Keratinocyte (primary cell): Measurements from ENCODE around the gene DPCD. TPM values are rescaled to one million over a fixed set of nuclear protein-coding genes. Genes with fewer than 3 reads are reported as not detected.

Experiments used
- DNase-seq: peaks from one replicate; pipeline ENCODE4 v3.0.0-alpha.2; 2011; ENCODE audit warnings: low read depth, missing footprints, low spot score
- FAIRE-seq: peaks from 2 replicates; lab custom pipeline; 2011; peaks lifted over from hg19 to GRCh38; lab: Jason Lieb, UNC
- H2AFZ ChIP-seq: 2 replicates; pipeline ENCODE4 v1.6.0; 2012; ENCODE audit warnings: low read length, control low read depth, inconsistent platforms; ENCODE audit not compliant: control insufficient read depth
- H3K27ac ChIP-seq: 2 replicates; pipeline ENCODE4 v1.5.1; 2011; ENCODE audit warnings: low read length; ENCODE audit not compliant: control insufficient read depth, insufficient read depth
- H3K27me3 ChIP-seq: 3 replicates; pipeline ENCODE4 v1.6.0; 2011; ENCODE audit warnings: low read length; ENCODE audit not compliant: control insufficient read depth, insufficient read depth; ENCODE audit errors: extremely low read depth
- H3K36me3 ChIP-seq, 2 experiments: 2 replicates in 1 of 2; 3 replicates in 1 of 2; pipeline ENCODE4 v1.5.1; 2011; ENCODE audit warnings: low read length in 2 of 2, mild to moderate bottlenecking in 1 of 2; ENCODE audit not compliant: control insufficient read depth in 2 of 2, insufficient read depth in 2 of 2; ENCODE audit errors: extremely low read depth in 1 of 2
- H3K4me1 ChIP-seq: 3 replicates; pipeline ENCODE4 v1.5.1; 2011; ENCODE audit warnings: low read length; ENCODE audit not compliant: control insufficient read depth, insufficient read depth; ENCODE audit errors: extremely low read depth
- H3K4me2 ChIP-seq: 3 replicates; pipeline ENCODE4 v1.6.0; 2011; ENCODE audit warnings: low read depth, low read length; ENCODE audit not compliant: control insufficient read depth, insufficient read depth; ENCODE audit errors: extremely low read depth
- H3K4me3 ChIP-seq, 3 experiments: fragments of 200-600 bp in 1 of 3; sonication (generic) in 1 of 3; 2 replicates in 2 of 3; 3 replicates in 1 of 3; pipeline ENCODE4 v1.5.1; 2011 to 2016; ENCODE audit warnings: low read length in 3 of 3, mild to moderate bottlenecking in 3 of 3, control low read depth in 2 of 3, inconsistent platforms in 1 of 3, low read depth in 1 of 3, mixed read lengths in 1 of 3, mixed run types in 1 of 3, moderate library complexity in 1 of 3; ENCODE audit not compliant: control insufficient read depth in 2 of 3, insufficient read depth in 2 of 3; ENCODE audit errors: extremely low read depth in 1 of 3
- H3K79me2 ChIP-seq: 2 replicates; pipeline ENCODE4 v1.6.0; 2012; ENCODE audit warnings: low read length; ENCODE audit not compliant: control insufficient read depth, insufficient read depth
- H3K9ac ChIP-seq: 3 replicates; pipeline ENCODE4 v1.6.0; 2011; ENCODE audit warnings: low read length; ENCODE audit not compliant: control insufficient read depth, insufficient read depth; ENCODE audit errors: extremely low read depth
- H3K9me1 ChIP-seq: 3 replicates; pipeline ENCODE4 v1.6.0; 2011; ENCODE audit warnings: low read length; ENCODE audit not compliant: control insufficient read depth, insufficient read depth; ENCODE audit errors: extremely low read depth
- H3K9me3 ChIP-seq: 2 replicates; pipeline ENCODE4 v1.5.1; 2012; ENCODE audit warnings: low read depth, low read length; ENCODE audit not compliant: control insufficient read depth
- H4K20me1 ChIP-seq: 3 replicates; pipeline ENCODE4 v1.6.0; 2011; ENCODE audit warnings: low read length; ENCODE audit not compliant: control insufficient read depth, insufficient read depth; ENCODE audit errors: extremely low read depth
- EZH2 ChIP-seq: IDR thresholded peaks from one replicate; pipeline ENCODE4 v1.6.1; 2012; ENCODE audit warnings: inconsistent platforms, mild to moderate bottlenecking, low read length, moderate library complexity
- dilution Hi-C: fragments of 300-500 bp; cut with MboI; formaldehyde crosslinking; loops from one replicate; pipeline ENCODE4 v1.7.0; 2020; ENCODE audit warnings: low sequenced_read_pairs; ENCODE audit not compliant: extremely low pct_ligation_motif_present
- polyA plus RNA-seq, 5 experiments: library from polyadenylated mRNA; depleted of rRNA in 3 of 5; stranded (reverse) in 3 of 5; stranded (forward) in 1 of 5; unstranded in 1 of 5; fragments of >200 nt; gene quantifications; 1 replicate in 1 of 5; 2 replicates in 3 of 5; 3 replicates in 1 of 5; pipeline versions ENCODE4 v1.2.1 to v1.2.3, GENCODE V29; 2011 to 2012; ENCODE audit warnings: missing spikeins in 2 of 5, low read depth in 1 of 5, low replicate concordance in 1 of 5
- TF ChIP-seq, protein P1 (sequence below), 3 experiments: IDR thresholded peaks in 1 of 3; conservative IDR thresholded peaks in 1 of 3; optimal IDR thresholded peaks in 1 of 3; 2 replicates in 2 of 3; 3 replicates in 1 of 3; pipeline versions ENCODE3 to v1.5.1; 2011; ENCODE audit warnings: low read length in 3 of 3, mild to moderate bottlenecking in 3 of 3, moderate library complexity in 2 of 3, control low read depth in 1 of 3, inconsistent platforms in 1 of 3; ENCODE audit not compliant: insufficient read depth in 2 of 3; ENCODE audit errors: extremely low read depth in 1 of 3

Gene DPCD
- polyA plus RNA-seq, 1 donor (not counting 4 experiments of a cell fraction or from before 2014, with no cell fraction given), result 58.1 TPM

DNA sequence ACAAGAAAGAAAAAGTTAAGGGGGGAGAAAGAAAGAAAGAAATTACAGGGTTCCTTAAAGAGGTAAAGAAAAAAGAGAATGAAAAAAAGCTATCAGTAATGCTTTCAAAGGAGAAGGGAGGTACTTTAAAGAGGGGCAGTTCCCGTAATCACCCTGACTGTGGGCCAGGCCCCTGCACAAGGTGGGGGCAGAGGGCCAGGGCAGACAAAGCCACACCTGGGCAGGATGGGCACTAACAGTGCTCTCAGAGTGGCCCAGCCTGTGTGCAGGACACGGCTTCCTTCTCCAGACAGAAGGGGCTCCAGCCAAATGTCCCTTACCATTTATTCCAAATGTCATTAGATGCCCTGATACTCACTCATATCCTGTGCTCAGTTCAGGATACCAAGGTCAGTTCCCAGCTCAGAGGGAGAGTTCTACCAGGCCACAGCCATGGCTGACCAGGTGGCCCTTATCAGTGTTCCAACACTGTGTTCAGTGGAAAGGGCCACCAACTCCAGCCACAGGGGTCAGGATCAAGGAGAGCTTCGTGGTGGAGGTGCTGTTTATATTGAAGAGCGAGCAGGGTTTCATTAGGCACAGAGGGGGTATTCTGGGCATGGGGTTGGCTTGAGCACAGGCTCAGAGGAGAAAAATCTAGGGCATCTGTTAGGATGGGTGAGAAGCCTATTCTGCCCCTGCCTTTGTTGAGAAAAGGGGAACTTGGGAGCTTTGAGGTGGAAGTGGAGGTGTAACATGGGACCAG, 29.9 kb downstream of the DPCD start:
- no peaks in the 10 kb centered on the region for H3K9me1 ChIP-seq
- no peak overlapping the region for H2AFZ ChIP-seq
- H3K36me3 ChIP-seq, result peaks cover 3 to 9% of the 10 kb centered on the region in 2 experiments
- H3K4me1 ChIP-seq, result no peaks in the 10 kb centered on the region
- no peaks in the 10 kb centered on the region for H3K9me3 ChIP-seq
- FAIRE-seq (no peak), DNase-seq (no peak)
- no peak overlapping the region for H3K4me2 ChIP-seq
- H3K9ac ChIP-seq, result no peak overlapping the region
- H3K27ac ChIP-seq, result no peak overlapping the region
- dilution Hi-C loops, result no loop called here
- TF ChIP-seq, protein P1, sequence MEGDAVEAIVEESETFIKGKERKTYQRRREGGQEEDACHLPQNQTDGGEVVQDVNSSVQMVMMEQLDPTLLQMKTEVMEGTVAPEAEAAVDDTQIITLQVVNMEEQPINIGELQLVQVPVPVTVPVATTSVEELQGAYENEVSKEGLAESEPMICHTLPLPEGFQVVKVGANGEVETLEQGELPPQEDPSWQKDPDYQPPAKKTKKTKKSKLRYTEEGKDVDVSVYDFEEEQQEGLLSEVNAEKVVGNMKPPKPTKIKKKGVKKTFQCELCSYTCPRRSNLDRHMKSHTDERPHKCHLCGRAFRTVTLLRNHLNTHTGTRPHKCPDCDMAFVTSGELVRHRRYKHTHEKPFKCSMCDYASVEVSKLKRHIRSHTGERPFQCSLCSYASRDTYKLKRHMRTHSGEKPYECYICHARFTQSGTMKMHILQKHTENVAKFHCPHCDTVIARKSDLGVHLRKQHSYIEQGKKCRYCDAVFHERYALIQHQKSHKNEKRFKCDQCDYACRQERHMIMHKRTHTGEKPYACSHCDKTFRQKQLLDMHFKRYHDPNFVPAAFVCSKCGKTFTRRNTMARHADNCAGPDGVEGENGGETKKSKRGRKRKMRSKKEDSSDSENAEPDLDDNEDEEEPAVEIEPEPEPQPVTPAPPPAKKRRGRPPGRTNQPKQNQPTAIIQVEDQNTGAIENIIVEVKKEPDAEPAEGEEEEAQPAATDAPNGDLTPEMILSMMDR (optimal IDR thresholded peaks at IDR 0.05 in 1 of 3, IDR thresholded peaks at IDR 0.05 in 1 of 3, conservative IDR thresholded peaks at IDR 0.05 in 1 of 3; ENCODE audit: extremely low read depth in 1 of 3, insufficient read depth in 2 of 3, low read length in 3 of 3), result no peak
- TF ChIP-seq EZH2, result no peak
- H4K20me1 ChIP-seq, result no peaks in the 10 kb centered on the region
- no peak overlapping the region for H3K4me3 ChIP-seq
- H3K79me2 ChIP-seq, result no peaks in the 10 kb centered on the region
- H3K27me3 ChIP-seq, result no peaks in the 10 kb centered on the region

DNA sequence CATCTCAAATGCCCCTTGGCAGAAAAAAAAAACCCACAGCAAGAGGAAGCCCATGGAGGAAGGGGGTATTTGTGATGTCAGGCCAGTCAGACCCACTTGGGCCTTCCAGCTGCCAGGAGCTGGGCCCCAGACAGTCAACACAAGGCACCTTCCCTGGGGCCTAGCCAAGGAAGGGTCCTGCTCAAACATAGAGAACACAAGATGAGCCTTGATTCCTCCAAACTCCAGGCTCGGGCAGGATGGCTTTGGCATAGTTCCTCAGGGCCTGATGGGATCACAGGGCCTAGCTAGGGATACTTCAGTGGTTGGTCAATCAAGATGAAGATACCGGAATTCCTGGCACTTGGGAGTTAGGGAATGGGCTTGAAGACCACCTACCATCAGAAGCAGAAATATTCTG, 30.8 kb downstream of the DPCD start:
- Histone ChIP-seq H3K36me3 (peaks cover 0 to 9% of the 10 kb centered on the region in 2 experiments), H3K9me1 (no peaks in the 10 kb centered on the region), H4K20me1 (no peaks in the 10 kb centered on the region), H3K79me2 (no peaks in the 10 kb centered on the region), H3K4me2 (no peak overlapping the region), H3K4me3 (no peak overlapping the region), H3K27me3 (no peaks in the 10 kb centered on the region), H3K9me3 (no peaks in the 10 kb centered on the region), H2AFZ (no peak overlapping the region), H3K9ac (no peak overlapping the region), H3K27ac (no peak overlapping the region), H3K4me1 (no peaks in the 10 kb centered on the region)
- FAIRE-seq (no peak), DNase-seq (no peak)
- TF ChIP-seq, protein P1 (optimal IDR thresholded peaks at IDR 0.05 in 1 of 3, IDR thresholded peaks at IDR 0.05 in 1 of 3, conservative IDR thresholded peaks at IDR 0.05 in 1 of 3; ENCODE audit: extremely low read depth in 1 of 3, insufficient read depth in 2 of 3, low read length in 3 of 3), result no peak
- TF ChIP-seq EZH2, result no peak
- dilution Hi-C loops, result no loop called here
